ENCODE data around the gene GALM. TPM values are rescaled to one million over a fixed set of nuclear protein-coding genes. Genes with fewer than 3 reads are reported as not detected.

Gene GALM
- total and polyA plus RNA-seq, 12 donors, result 40.0 to 351 (median 151) TPM

DNA sequence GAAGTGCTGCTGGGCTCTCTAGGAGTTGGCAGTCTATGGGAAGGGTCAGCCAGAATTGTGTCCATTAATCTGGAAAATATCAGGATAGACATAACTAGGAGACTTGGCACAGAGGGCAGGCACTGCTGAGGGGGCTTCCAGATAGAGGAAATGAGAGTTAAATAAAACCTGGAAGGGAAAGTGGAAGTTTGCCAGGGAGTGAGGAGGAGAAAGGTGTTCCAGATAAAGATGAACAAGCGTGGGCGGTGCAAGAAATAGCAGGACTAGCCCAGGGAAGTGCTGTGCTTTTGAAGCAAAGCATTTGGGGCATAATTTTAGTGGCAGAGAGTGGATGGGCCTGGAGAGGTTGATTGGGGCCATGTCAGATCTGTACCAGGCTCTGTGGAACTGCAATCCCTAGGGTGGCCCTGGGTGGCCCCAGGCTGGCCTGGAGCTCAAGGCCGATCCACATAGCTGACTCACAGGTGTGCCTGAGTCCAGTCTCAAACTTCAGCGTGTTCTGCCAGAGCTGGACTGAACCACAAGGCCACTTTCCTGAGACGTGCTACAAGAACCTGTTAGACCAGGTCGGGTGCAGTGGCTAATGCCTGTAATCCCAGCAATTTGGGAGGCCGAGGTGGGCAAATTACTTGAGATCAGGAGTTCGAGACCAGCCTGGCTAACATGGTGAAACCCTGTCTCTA lies 26.9 kb downstream of the GALM start:
- intact Hi-C loops (cut with DNase I), result no loop called here
- Histone ChIP-seq H3K4me1 (replicated peaks in 1 of 2) (peaks cover 46 to 60% of the 10 kb centered on the region in 2 donors), H3K27ac (peak overlapping the region; percentile 34 to 69 (median 52)), H3K9me3 (replicated peaks in 1 of 3) (no peaks in the 10 kb centered on the region), H3K4me3 (no peak overlapping the region), H3K36me3 (replicated peaks in 1 of 2) (peaks cover 0 to 18% of the 10 kb centered on the region in 2 donors), H3K27me3 (no peaks in the 10 kb centered on the region)
- 61 to 83% (median 70%) methylated on average over 8 of the region's 8 CpGs for WGBS, 4 donors
- peak; percentile 66 to 93 (median 84) for DNase-seq
- TF ChIP-seq, protein P1, sequence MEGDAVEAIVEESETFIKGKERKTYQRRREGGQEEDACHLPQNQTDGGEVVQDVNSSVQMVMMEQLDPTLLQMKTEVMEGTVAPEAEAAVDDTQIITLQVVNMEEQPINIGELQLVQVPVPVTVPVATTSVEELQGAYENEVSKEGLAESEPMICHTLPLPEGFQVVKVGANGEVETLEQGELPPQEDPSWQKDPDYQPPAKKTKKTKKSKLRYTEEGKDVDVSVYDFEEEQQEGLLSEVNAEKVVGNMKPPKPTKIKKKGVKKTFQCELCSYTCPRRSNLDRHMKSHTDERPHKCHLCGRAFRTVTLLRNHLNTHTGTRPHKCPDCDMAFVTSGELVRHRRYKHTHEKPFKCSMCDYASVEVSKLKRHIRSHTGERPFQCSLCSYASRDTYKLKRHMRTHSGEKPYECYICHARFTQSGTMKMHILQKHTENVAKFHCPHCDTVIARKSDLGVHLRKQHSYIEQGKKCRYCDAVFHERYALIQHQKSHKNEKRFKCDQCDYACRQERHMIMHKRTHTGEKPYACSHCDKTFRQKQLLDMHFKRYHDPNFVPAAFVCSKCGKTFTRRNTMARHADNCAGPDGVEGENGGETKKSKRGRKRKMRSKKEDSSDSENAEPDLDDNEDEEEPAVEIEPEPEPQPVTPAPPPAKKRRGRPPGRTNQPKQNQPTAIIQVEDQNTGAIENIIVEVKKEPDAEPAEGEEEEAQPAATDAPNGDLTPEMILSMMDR (IDR thresholded peaks at IDR 0.05), result peak in 1 of 6 experiments; percentile 4
- peak in 1 of 2 donors; percentile 33 for TF ChIP-seq POLR2A (IDR thresholded peaks at IDR 0.05)

DNA sequence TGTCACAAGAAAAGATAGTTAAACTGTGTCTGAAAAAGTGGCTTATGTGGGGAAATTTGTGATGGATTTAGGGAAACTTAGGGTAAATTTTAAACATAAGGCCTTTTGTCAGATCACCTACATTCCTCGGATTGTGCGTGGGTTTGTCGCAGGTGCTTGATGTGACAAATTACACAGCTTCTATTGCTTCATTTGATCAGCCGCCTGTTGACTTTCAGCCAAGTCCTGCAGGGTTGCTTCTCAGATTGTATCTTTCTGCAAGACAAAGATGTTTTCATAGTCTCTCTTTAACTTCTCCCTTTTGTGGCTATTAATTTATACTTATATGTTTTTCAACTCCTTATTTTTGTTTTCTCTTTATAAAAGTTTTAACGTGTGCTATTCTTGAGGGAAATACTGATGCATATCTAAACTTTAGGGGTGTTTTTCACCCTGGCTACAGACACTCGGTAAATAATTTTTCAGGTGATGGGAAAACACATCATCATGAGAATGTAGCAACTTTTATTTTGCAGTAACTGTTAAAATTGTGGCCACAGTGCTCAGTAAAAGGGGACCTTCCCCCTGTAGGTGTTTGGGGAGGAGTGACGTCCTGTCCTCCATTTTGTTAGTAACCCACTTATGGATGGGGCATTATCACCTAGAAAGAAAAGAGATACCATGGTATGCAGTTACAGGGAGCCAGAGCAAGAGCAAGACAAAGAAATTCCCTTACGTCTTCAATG lies 31.4 kb downstream of the GALM start:
- Histone ChIP-seq H3K36me3 (replicated peaks in 1 of 2) (no peaks in the 10 kb centered on the region), H3K27me3 (no peaks in the 10 kb centered on the region), H3K27ac (peak overlapping the region in 3 of 5 donors; percentile 37 to 70 (median 38)), H3K9me3 (replicated peaks in 1 of 3) (no peaks in the 10 kb centered on the region), H3K4me1 (replicated peaks in 1 of 2) (peaks cover 21 to 29% of the 10 kb centered on the region in 2 donors), H3K4me3 (no peak overlapping the region)
- no peak for TF ChIP-seq POLR2A (IDR thresholded peaks at IDR 0.05)
- TF ChIP-seq, protein P1 (IDR thresholded peaks at IDR 0.05), result no peak
- peak; percentile 39 to 84 (median 70) for DNase-seq
- WGBS, 4 donors, result 58 to 61% (median 60%) methylated on average over 8 of the region's 8 CpGs
- intact Hi-C loops (cut with DNase I), result no loop called here

DNA sequence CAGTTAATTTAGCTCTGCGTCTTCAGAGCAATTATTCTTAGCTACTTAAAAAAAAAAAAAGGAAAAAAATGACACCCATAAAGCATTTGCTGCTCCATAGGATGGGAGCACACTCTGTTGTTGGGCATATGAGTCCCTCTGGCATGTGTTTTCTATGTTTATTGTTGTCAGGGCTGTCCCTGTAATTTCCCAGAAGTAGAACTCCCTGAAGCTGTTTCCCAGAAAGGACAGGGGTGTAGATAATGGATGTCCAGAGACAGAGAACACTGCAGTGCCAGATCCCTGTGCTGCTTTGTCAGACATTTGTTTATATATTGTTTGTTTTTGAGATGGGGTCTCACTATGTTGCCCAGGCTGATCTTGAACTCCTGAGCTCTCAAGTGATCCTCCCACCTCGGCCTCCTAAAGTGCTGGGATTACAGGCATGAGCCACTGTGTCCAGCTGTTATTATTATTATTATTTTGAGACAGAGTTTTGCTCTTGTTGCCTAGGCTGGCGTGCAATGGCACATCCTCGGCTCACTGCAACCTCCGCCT lies 32.6 kb downstream of the GALM start:
- TF ChIP-seq POLR2A (IDR thresholded peaks at IDR 0.05), result no peak
- TF ChIP-seq, protein P1 (IDR thresholded peaks at IDR 0.05), result no peak
- DNase-seq, result peak in 1 of 7 donors; percentile 21
- WGBS, 4 donors, result 91 to 99% (median 94%) methylated on average over 5 of the region's 5 CpGs
- H3K4me1 ChIP-seq (replicated peaks in 1 of 2), result peaks cover 12 to 16% of the 10 kb centered on the region in 2 donors
- no peak overlapping the region for H3K4me3 ChIP-seq
- H3K9me3 ChIP-seq (replicated peaks in 1 of 3), result no peaks in the 10 kb centered on the region
- no peaks in the 10 kb centered on the region for H3K27me3 ChIP-seq
- no peak overlapping the region for H3K27ac ChIP-seq
- intact Hi-C loops (cut with DNase I), result no loop called here
- H3K36me3 ChIP-seq (replicated peaks in 1 of 2), result no peaks in the 10 kb centered on the region

DNA sequence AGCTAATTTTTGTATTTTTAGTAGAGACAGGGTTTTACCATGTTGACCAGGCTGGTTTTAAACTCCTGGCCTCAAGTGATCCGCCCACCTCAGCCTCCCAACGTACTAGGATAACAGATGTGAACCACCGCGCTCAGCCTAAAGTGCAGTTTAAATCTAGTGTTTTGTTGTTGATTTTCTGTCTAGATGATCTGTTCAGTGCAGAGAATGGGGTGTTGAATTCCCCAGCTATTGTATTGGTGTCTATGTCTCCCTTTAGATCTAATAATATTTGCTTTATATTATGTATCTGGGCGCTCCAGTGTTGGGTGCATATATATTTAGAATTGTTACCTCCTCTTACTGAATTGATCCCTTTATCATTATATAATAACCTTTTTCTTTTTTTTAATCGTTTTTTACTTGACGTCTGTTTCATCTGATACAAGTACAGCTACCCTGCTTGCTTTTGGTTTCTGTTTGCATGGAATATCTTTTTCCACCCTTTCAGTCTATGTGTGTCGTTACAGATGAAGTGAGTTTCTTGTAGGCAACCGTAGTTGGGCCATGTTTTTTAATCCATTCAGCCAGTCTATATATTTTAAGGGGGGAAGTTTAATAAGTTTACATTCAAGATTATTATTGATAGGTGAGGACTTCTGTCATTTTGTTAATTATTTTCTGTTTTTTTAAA lies 34.3 kb downstream of the GALM start:
- no peaks in the 10 kb centered on the region for H3K9me3 ChIP-seq (replicated peaks in 1 of 3)
- H3K4me1 ChIP-seq (replicated peaks in 1 of 2), result peaks cover 4 to 16% of the 10 kb centered on the region in 2 donors
- WGBS, 4 donors, result 79 to 86% (median 81%) methylated on average over 9 of the region's 9 CpGs
- intact Hi-C loops (cut with DNase I), result loop anchor here in 1 of 2 donors (10.0 kb wide), 1 partner anchor 105 kb away; no protein-coding TSS in a partner anchor
- H3K4me3 ChIP-seq, result no peak overlapping the region
- DNase-seq, result peak in 1 of 7 donors; percentile 49
- no peaks in the 10 kb centered on the region for H3K27me3 ChIP-seq
- peak overlapping the region in 2 of 5 donors; percentile 13 to 22 for H3K27ac ChIP-seq
- TF ChIP-seq, protein P1 (IDR thresholded peaks at IDR 0.05), result no peak
- no peak for TF ChIP-seq POLR2A (IDR thresholded peaks at IDR 0.05)
- H3K36me3 ChIP-seq (replicated peaks in 1 of 2), result no peaks in the 10 kb centered on the region

All from adrenal gland (tissue), 12 donors.